ENCODE data around the gene TLX1. TPM values are rescaled to one million over a fixed set of nuclear protein-coding genes. Genes with fewer than 3 reads are reported as not detected.
A peak's percentile ranks its signal among the peaks of the same experiment; 100 is the strongest.
"Not testable (repeated sequence)": the region's sequence is repeated elsewhere in the genome, so short reads cannot be mapped to it uniquely, and the experiment has no call there.

Gene TLX1
- polyA plus RNA-seq, 6 donors from 2014 or later: not detected

DNA sequence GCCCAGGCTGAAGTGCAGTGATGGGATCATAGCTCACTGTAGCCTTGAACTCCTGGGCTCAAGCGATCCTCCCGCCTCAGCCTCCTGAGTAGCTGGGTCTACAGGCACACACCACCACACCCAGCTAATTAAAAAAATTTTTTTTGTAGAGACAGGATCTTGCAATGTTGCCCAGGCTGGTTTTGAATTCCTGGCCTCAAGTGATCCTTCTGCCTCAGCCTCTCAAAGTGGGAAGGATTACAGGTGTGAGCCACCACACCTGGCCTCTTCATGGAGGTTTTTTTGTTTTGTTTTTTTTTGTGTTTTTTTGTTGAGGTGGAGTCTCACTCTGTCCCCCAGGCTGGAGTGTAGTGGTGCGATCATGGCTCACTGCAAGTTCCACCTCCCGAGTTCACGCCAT, 23.4 kb downstream of the TLX1 start:
- peaks cover 65 to 91% (median 80%) of the 10 kb centered on the region in 3 donors for H3K27me3 Mint-ChIP-seq
- H3K27ac Mint-ChIP-seq; DNase-seq; H3K36me3 Mint-ChIP-seq; H3K9me3 Mint-ChIP-seq; H3K4me3 Mint-ChIP-seq; ATAC-seq (ENCODE audit: low read depth in 2 of 2); H3K4me1 Mint-ChIP-seq: not testable (repeated sequence)

- Mint-ChIP-seq H3K9me3 (peaks cover 0 to 2% (median 0%) of the 10 kb centered on the region in 7 donors), H3K36me3 (no peaks in the 10 kb centered on the region), H3K4me3 (no peak overlapping the region), H3K27ac (no peak overlapping the region), H3K27me3 (peaks cover 57 to 92% (median 89%) of the 10 kb centered on the region in 3 donors), H3K4me1 (peaks cover 0 to 9% (median 0%) of the 10 kb centered on the region in 3 donors)
- no peak for DNase-seq
- ATAC-seq (ENCODE audit: low read depth in 2 of 2): no peak
These were observed 24.8 kb downstream of the TLX1 start for GRCh38 chr10:101155896-101156295.

DNA sequence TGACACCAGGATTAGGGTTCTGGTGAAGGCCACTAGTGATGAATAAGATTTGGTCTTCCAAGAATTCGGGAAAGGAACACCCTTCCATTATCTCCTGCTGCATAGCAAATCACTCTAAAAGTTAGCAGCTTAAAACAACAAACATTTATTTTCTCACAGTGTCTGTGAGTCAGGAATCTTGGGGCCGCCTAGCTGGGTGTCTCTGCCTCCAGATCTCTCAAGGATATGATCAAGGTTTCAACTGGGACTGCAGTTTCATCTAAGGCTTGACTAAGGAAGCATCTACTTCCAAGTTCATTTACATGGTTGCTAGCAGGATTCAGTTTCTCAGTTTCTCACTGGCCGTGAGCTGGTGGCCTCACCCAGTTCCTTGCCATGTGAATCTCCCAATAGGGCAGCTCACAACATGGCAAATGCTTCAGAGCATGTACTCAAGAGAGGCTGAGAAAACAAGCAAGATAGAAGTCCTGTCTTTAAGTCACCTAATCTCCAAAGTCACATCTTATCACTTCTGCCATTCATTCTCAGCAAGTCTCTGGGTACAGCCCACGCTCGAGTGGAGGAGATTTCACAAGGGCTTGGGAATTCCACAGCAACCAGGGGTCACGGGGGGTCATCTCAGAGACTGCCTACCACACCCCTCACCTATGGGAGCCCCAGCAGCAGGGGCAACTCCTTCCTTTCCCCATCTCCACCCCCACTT, 26.8 kb downstream of the TLX1 start:
- peak overlapping the region in 1 of 6 donors; percentile 6 for H3K27ac Mint-ChIP-seq

GRCh38 chr10:101158459-101159058, 27.5 kb downstream of the TLX1 start:
- H3K4me3 Mint-ChIP-seq: no peak overlapping the region

More for the DNA sequence above, 26.8 kb downstream of the TLX1 start:
- Mint-ChIP-seq H3K36me3 (no peaks in the 10 kb centered on the region), H3K9me3 (peaks cover 0 to 2% (median 0%) of the 10 kb centered on the region in 7 donors), H3K4me1 (peaks cover 11 to 20% (median 13%) of the 10 kb centered on the region in 3 donors), H3K4me3 (peak overlapping the region in 1 of 8 donors; percentile 47), H3K27me3 (peaks cover 62 to 92% (median 91%) of the 10 kb centered on the region in 3 donors)
- no peak for ATAC-seq (ENCODE audit: low read depth in 2 of 2)
- no peak for DNase-seq

GRCh38 chr10:101161494-101162299, 30.6 kb downstream of the TLX1 start:
- H3K27me3 Mint-ChIP-seq: peaks cover 69 to 89% (median 87%) of the 10 kb centered on the region in 3 donors
- H3K27ac Mint-ChIP-seq: peak overlapping the region in 1 of 6 donors; percentile 67
- H3K4me1 Mint-ChIP-seq: peaks cover 11 to 20% (median 13%) of the 10 kb centered on the region in 3 donors
- no peaks in the 10 kb centered on the region for H3K36me3 Mint-ChIP-seq
- ATAC-seq (ENCODE audit: low read depth in 2 of 2): peak; percentile 72 to 89
- H3K4me3 Mint-ChIP-seq: no peak overlapping the region
- peaks cover 0 to 6% (median 0%) of the 10 kb centered on the region in 7 donors for H3K9me3 Mint-ChIP-seq
- DNase-seq: peak; percentile 61

More at GRCh38 chr10:101158459-101159058, 27.5 kb downstream of the TLX1 start:
- Mint-ChIP-seq H3K27me3 (peaks cover 64 to 94% (median 92%) of the 10 kb centered on the region in 3 donors), H3K36me3 (no peaks in the 10 kb centered on the region), H3K9me3 (peaks cover 0 to 2% (median 0%) of the 10 kb centered on the region in 7 donors), H3K27ac (peak overlapping the region in 1 of 6 donors; percentile 6), H3K4me1 (peaks cover 11 to 20% (median 13%) of the 10 kb centered on the region in 3 donors)
- no peak for ATAC-seq (ENCODE audit: low read depth in 2 of 2)
- no peak for DNase-seq

GRCh38 chr10:101162677-101163076, 31.6 kb downstream of the TLX1 start:
- H3K27ac Mint-ChIP-seq: no peak overlapping the region
- H3K27me3 Mint-ChIP-seq: peaks cover 67 to 89% (median 86%) of the 10 kb centered on the region in 3 donors
- H3K9me3 Mint-ChIP-seq: peaks cover 0 to 15% (median under 1%) of the 10 kb centered on the region in 7 donors
- ATAC-seq (ENCODE audit: low read depth in 2 of 2) (no peak), DNase-seq (no peak)
- H3K4me3 Mint-ChIP-seq: peak overlapping the region in 1 of 8 donors; percentile 17
- H3K4me1 Mint-ChIP-seq: peaks cover 11 to 20% (median 13%) of the 10 kb centered on the region in 3 donors
- H3K36me3 Mint-ChIP-seq: no peaks in the 10 kb centered on the region

GRCh38 chr10:101164020-101164419, 32.9 kb downstream of the TLX1 start:
- peaks cover 67 to 89% (median 87%) of the 10 kb centered on the region in 3 donors for H3K27me3 Mint-ChIP-seq
- ATAC-seq (ENCODE audit: low read depth in 2 of 2) (no peak), DNase-seq (no peak)
- peaks cover 11 to 13% (median 13%) of the 10 kb centered on the region in 3 donors for H3K4me1 Mint-ChIP-seq
- no peak overlapping the region for H3K4me3 Mint-ChIP-seq
- peaks cover 0 to 7% of the 10 kb centered on the region in 2 donors for H3K36me3 Mint-ChIP-seq
- H3K9me3 Mint-ChIP-seq: peaks cover 4 to 20% (median 8%) of the 10 kb centered on the region in 7 donors
- H3K27ac Mint-ChIP-seq: no peak overlapping the region

DNA sequence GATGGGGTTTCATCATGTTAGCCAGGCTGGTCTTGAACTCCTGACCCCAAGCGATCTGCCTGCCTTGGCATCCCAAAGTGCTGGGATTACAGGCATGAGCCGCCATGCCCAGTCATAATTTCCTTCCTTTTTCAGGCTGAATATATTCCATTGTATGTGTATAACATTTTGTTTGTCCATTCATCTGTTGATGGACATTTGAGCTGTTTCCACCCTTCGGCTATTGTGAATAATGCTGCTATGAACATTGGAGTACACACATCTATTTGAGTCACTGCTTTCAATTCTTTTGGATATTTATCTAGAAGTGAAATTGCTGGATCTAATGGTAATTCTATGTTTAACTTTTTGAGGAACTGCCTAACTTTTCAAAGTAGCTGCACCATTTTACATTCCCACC, 34.6 kb downstream of the TLX1 start:
- no peak overlapping the region for H3K27ac Mint-ChIP-seq
- DNase-seq (no peak), ATAC-seq (ENCODE audit: low read depth in 2 of 2) (no peak)
- no peak overlapping the region for H3K4me3 Mint-ChIP-seq
- peaks cover 3 to 7% of the 10 kb centered on the region in 2 donors for H3K36me3 Mint-ChIP-seq
- H3K9me3 Mint-ChIP-seq: peaks cover 4 to 23% (median 9%) of the 10 kb centered on the region in 7 donors
- peaks cover 11 to 13% (median 11%) of the 10 kb centered on the region in 3 donors for H3K4me1 Mint-ChIP-seq
- peaks cover 66 to 82% (median 76%) of the 10 kb centered on the region in 3 donors for H3K27me3 Mint-ChIP-seq

GRCh38 chr10:101166430-101166829, 35.3 kb downstream of the TLX1 start:
- Mint-ChIP-seq H3K27me3 (peaks cover 62 to 75% (median 69%) of the 10 kb centered on the region in 3 donors), H3K4me1 (peaks cover 8 to 11% (median 10%) of the 10 kb centered on the region in 3 donors), H3K27ac (no peak overlapping the region), H3K36me3 (peaks cover 3 to 7% of the 10 kb centered on the region in 2 donors), H3K4me3 (no peak overlapping the region), H3K9me3 (peaks cover 4 to 23% (median 9%) of the 10 kb centered on the region in 7 donors)
- DNase-seq (no peak), ATAC-seq (ENCODE audit: low read depth in 2 of 2) (no peak)

GRCh38 chr10:101172741-101173140, 41.6 kb downstream of the TLX1 start:
- Mint-ChIP-seq H3K36me3 (peaks cover 13 to 41% of the 10 kb centered on the region in 2 donors), H3K27me3 (peaks cover 41 to 70% (median 68%) of the 10 kb centered on the region in 3 donors), H3K4me3 (no peak overlapping the region), H3K27ac (peak overlapping the region in 1 of 6 donors; percentile 2), H3K4me1 (no peaks in the 10 kb centered on the region), H3K9me3 (peaks cover 18 to 61% (median 38%) of the 10 kb centered on the region in 7 donors)
- DNase-seq: no peak
- no peak for ATAC-seq (ENCODE audit: low read depth in 2 of 2)

- H3K4me3 Mint-ChIP-seq: peak overlapping the region in 1 of 8 donors; percentile 68
- peaks cover 12 to 49% (median 35%) of the 10 kb centered on the region in 7 donors for H3K9me3 Mint-ChIP-seq
- DNase-seq (no peak), ATAC-seq (ENCODE audit: low read depth in 2 of 2) (no peak)
- peaks cover 36 to 70% (median 61%) of the 10 kb centered on the region in 3 donors for H3K27me3 Mint-ChIP-seq
- no peak overlapping the region for H3K27ac Mint-ChIP-seq
- no peaks in the 10 kb centered on the region for H3K4me1 Mint-ChIP-seq
- peaks cover 11 to 34% of the 10 kb centered on the region in 2 donors for H3K36me3 Mint-ChIP-seq
These were observed 43.2 kb downstream of the TLX1 start for GRCh38 chr10:101174319-101174718.

GRCh38 chr10:101176577-101176976, 45.5 kb downstream of the TLX1 start:
- Mint-ChIP-seq H3K27me3 (peaks cover 46 to 76% (median 65%) of the 10 kb centered on the region in 3 donors), H3K9me3 (peaks cover 12 to 46% (median 35%) of the 10 kb centered on the region in 7 donors), H3K27ac (no peak overlapping the region), H3K4me3 (no peak overlapping the region), H3K36me3 (peaks cover 10 to 34% of the 10 kb centered on the region in 2 donors), H3K4me1 (no peaks in the 10 kb centered on the region)
- no peak for ATAC-seq (ENCODE audit: low read depth in 2 of 2)
- no peak for DNase-seq

DNA sequence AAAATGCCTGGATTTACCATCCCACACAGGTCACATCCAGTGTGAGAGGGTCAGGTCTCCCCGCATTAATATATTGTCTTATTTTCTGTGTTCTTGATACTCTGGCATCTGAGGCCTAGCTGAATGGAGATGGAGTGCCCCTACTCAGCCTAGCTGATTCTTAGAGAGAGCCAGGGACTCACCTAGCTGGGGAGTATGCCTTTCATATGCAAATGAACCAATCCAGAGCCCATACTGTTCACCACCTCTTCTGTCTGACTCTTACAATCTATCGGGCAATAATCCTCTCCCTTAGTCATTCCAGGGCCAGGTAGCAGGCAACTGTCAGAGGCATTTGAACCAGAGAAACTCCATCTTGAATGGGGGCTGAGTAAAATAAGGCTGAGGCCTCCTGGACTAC, 51.8 kb downstream of the TLX1 start:
- DNase-seq: no peak
- Mint-ChIP-seq H3K4me3 (no peak overlapping the region), H3K4me1 (no peaks in the 10 kb centered on the region), H3K27ac (no peak overlapping the region), H3K9me3 (no peaks in the 10 kb centered on the region), H3K36me3 (no peaks in the 10 kb centered on the region), H3K27me3 (peaks cover 17 to 33% (median 20%) of the 10 kb centered on the region in 3 donors)
- no peak for ATAC-seq (ENCODE audit: low read depth in 2 of 2)

Data from naive B cell (primary cell).